SU-DHL-6 (cell line): ENCODE measurements around the gene GPR85.

Experiments
- H2AFZ ChIP-seq: fragments of 200-600 bp; sonication (generic); 2 replicates; pipeline ENCODE4 v1.6.1; 2014; ENCODE audit warnings: low read depth, mild to moderate bottlenecking, moderate library complexity, mixed read lengths, antibody characterized with exemption, low read length; ENCODE audit not compliant: severe bottlenecking
- H3F3A ChIP-seq: fragments of 200-600 bp; shearing (Covaris generic); 2 replicates; pipeline ENCODE4 v1.6.0; 2016; ENCODE audit warnings: antibody characterized with exemption, mild to moderate bottlenecking; ENCODE audit not compliant: insufficient read depth
- H3K27ac ChIP-seq: fragments of 200-600 bp; sonication (generic); 2 replicates; pipeline ENCODE4 v1.5.1; 2016; ENCODE audit warnings: low read depth, mild to moderate bottlenecking, low read length, moderate library complexity, mixed read lengths
- H3K27me3 ChIP-seq: fragments of 200-600 bp; sonication (generic), shearing (Covaris generic); 2 replicates; pipeline ENCODE4 v1.6.0; 2014; ENCODE audit warnings: mild to moderate bottlenecking, low read length
- H3K36me3 ChIP-seq: fragments of 200-600 bp; sonication (generic); 2 replicates; pipeline ENCODE4 v1.6.1; 2014; ENCODE audit warnings: mild to moderate bottlenecking, low read length, mixed read lengths
- H3K4me2 ChIP-seq: fragments of 300-600, 200-600 bp; shearing (Covaris generic), sonication (generic); 2 replicates; pipeline ENCODE4 v1.6.0; 2014; ENCODE audit warnings: low read length, low read depth, mild to moderate bottlenecking; ENCODE audit not compliant: poor library complexity, severe bottlenecking
- H3K4me3 ChIP-seq: fragments of 200-600 bp; sonication (generic); 2 replicates; pipeline ENCODE4 v1.5.1; 2014; ENCODE audit warnings: antibody characterized with exemption, low read length, mild to moderate bottlenecking, mixed read lengths; ENCODE audit not compliant: insufficient read depth, poor library complexity, severe bottlenecking
- H3K79me2 ChIP-seq: fragments of 200-600 bp; sonication (generic); 2 replicates; pipeline ENCODE4 v1.6.1; 2014; ENCODE audit warnings: mild to moderate bottlenecking, low read length, moderate library complexity; ENCODE audit not compliant: insufficient read depth
- H3K9ac ChIP-seq: fragments of 200-600 bp; sonication (generic); 2 replicates; pipeline ENCODE4 v1.7.0; 2014; ENCODE audit warnings: mild to moderate bottlenecking, low read length
- H3K9me2 ChIP-seq: fragments of 200-600 bp; sonication (generic); replicated peaks from 2 replicates; pipeline ENCODE4 v1.6.1; 2014; ENCODE audit warnings: low read length; ENCODE audit not compliant: insufficient read depth
- H3K9me3 ChIP-seq: fragments of 200-600 bp; sonication (generic); 2 replicates; pipeline ENCODE4 v1.6.1; 2014; ENCODE audit warnings: low read length, mixed read lengths; ENCODE audit not compliant: insufficient read depth
- H4K20me1 ChIP-seq: fragments of 200-600 bp; sonication (generic); 2 replicates; pipeline ENCODE4 v1.6.1; 2014; ENCODE audit warnings: low read depth, mild to moderate bottlenecking, antibody characterized with exemption, low read length, moderate library complexity, mixed read lengths
- CTCF ChIP-seq: fragments of 200-600 bp; sonication (generic); IDR thresholded peaks from one replicate; pipeline ENCODE4 v1.5.1; 2017; ENCODE audit warnings: antibody characterized with exemption, mild to moderate bottlenecking, low read length, moderate library complexity; ENCODE audit not compliant: insufficient read depth, poor library complexity, severe bottlenecking
- EZH2phosphoT487 ChIP-seq: fragments of 200-600 bp; sonication (generic), shearing (Covaris generic); conservative IDR thresholded peaks from 2 replicates; pipeline ENCODE4 v1.6.1; 2018; ENCODE audit warnings: mild to moderate bottlenecking, antibody characterized with exemption, low read length, moderate library complexity, mixed read lengths

The GPR85 gene

GRCh38 chr7:113045379-113045778 lies 41.2 kb downstream of the GPR85 start:
- no peaks in the 10 kb centered on the region for H3K79me2 ChIP-seq
- H3K9me3 ChIP-seq, result no peaks in the 10 kb centered on the region
- H2AFZ ChIP-seq, result no peak overlapping the region
- no peaks in the 10 kb centered on the region for H4K20me1 ChIP-seq
- no peaks in the 10 kb centered on the region for H3K36me3 ChIP-seq
- no peak overlapping the region for H3K27ac ChIP-seq
- no peak overlapping the region for H3K4me2 ChIP-seq
- TF ChIP-seq CTCF, result no peak
- no peaks in the 10 kb centered on the region for H3F3A ChIP-seq
- H3K9ac ChIP-seq, result no peak overlapping the region
- no peaks in the 10 kb centered on the region for H3K27me3 ChIP-seq
- H3K4me3 ChIP-seq, result no peak overlapping the region
- H3K9me2 ChIP-seq, result no peaks in the 10 kb centered on the region

GRCh38 chr7:113044394-113044793 lies 42.2 kb downstream of the GPR85 start:
- Histone ChIP-seq H3K9me2 (no peaks in the 10 kb centered on the region), H4K20me1 (no peaks in the 10 kb centered on the region), H3K4me2 (no peak overlapping the region), H3K27me3 (no peaks in the 10 kb centered on the region), H3K9me3 (no peaks in the 10 kb centered on the region), H3K36me3 (no peaks in the 10 kb centered on the region), H3K4me3 (no peak overlapping the region), H3K27ac (no peak overlapping the region), H3K9ac (no peak overlapping the region), H2AFZ (no peak overlapping the region), H3F3A (no peaks in the 10 kb centered on the region), H3K79me2 (no peaks in the 10 kb centered on the region)
- TF ChIP-seq EZH2phosphoT487 (no peak), CTCF (no peak)

GRCh38 chr7:113040849-113041248 lies 45.8 kb downstream of the GPR85 start:
- Histone ChIP-seq H4K20me1 (no peaks in the 10 kb centered on the region), H3K27ac (no peak overlapping the region), H3K79me2 (no peaks in the 10 kb centered on the region), H3F3A (no peaks in the 10 kb centered on the region), H3K9me2 (no peaks in the 10 kb centered on the region), H3K9ac (no peak overlapping the region), H2AFZ (no peak overlapping the region), H3K4me3 (no peak overlapping the region), H3K36me3 (no peaks in the 10 kb centered on the region), H3K27me3 (no peaks in the 10 kb centered on the region), H3K4me2 (no peak overlapping the region), H3K9me3 (no peaks in the 10 kb centered on the region)
- no peak for TF ChIP-seq CTCF
- no peak for TF ChIP-seq EZH2phosphoT487

- Histone ChIP-seq H3K27ac (no peak overlapping the region), H4K20me1 (no peaks in the 10 kb centered on the region), H3K9ac (no peak overlapping the region), H3K79me2 (no peaks in the 10 kb centered on the region), H3K4me3 (no peak overlapping the region), H3F3A (no peaks in the 10 kb centered on the region), H3K9me3 (no peaks in the 10 kb centered on the region), H3K27me3 (no peaks in the 10 kb centered on the region), H3K4me2 (no peak overlapping the region), H3K36me3 (no peaks in the 10 kb centered on the region), H3K9me2 (no peaks in the 10 kb centered on the region), H2AFZ (no peak overlapping the region)
- TF ChIP-seq EZH2phosphoT487 (no peak), CTCF (no peak)
Measured at GRCh38 chr7:113033959-113034358, 52.7 kb downstream of the GPR85 start.
